ENCODE measurements around the gene MBOAT2.
"Not testable (repeated sequence)": the region's sequence is repeated elsewhere in the genome, so short reads cannot be mapped to it uniquely, and the experiment has no call there.

MBOAT2 gene

GRCh38 chr2:8987410-8987809, 16.1 kb downstream of the MBOAT2 start:
- no peak for DNase-seq

DNA sequence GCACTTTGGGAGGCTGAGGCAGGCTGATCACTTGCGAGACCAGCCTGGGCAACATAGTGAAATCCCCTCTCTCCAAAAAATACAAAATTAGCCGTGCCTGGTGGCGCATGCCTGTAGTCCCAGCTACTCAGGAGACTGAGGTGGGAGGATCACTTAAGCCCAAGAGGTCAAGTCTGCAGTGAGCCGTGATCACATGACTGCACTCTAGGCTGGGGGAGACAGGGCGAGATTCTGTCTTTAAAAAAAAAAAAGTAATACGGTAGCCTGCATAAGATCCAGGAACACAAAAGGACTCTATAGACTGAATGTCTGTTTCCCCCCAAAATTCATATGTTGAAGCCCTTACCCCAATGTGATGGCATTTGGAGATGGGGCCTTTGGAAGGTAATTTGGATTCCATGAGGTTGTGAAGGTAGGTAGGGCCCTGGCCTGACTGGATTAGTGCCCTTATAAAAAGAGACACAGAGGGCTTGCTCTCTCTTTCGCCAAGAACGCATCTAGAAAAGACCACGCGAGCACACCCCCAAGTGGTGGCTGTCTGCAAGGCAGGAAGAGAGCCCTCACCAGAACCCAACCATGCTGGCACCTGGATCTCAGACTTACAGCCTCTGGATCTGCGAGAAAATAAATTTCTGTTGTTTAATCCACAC, 17.0 kb downstream of the MBOAT2 start:
- no peak for DNase-seq

DNA sequence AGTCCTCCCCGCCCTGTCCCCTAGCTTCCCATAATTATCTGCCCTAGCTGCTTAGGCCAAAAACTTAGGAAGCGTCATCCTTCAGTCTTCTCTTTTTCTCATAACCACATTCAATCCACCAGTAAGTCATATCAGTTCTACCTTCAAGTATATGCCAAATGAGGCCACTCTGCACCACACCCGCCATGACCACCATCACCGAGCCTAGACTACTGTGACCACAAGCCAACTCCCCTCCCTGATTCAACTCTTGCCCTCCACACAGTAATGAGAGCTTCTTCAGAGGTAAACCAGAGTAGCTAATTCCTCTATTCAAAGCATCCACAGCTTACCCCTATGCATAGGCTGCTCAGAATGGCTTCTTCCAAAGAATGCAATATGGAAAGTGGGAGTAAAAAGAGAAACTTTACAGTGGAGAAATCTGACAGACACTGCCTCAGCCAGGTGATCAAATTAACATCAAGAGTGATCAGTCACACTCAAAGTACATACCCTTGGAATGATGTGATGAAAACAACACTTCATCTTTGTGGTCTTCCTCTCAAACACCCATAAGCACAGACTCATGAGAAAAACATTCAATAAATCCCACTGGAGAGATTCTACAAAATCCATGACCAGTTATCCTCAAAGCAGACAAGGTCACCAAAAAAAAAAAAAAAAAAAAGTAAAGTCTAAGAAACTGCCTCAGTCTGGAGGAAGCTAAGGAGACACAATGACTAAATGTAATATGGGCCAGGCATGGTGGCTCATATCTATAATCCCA, 17.7 kb downstream of the MBOAT2 start:
- DNase-seq: no peak

- no peak for DNase-seq
Observed at GRCh38 chr2:8984855-8985254, 18.6 kb downstream of the MBOAT2 start.

DNA sequence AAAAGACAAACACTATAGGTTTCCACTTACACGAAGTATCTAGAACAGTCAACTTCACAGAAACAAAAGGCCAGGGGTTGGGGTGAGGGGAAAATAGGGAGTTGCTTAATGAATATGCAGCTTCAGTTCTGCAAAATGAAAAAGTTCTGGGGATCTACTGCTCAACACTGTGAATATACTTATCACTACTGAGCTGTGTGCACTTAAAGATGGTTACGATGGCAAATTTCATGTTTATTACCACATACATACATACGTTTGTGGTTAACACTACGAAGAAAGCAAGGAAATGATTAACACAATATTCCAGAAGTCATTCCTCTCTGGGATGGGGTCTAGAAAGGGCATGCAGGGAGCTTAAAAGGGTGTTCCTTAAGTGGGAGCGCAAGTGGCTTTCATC, 19.3 kb downstream of the MBOAT2 start:
- no peak for DNase-seq

GRCh38 chr2:8983571-8983970, 19.9 kb downstream of the MBOAT2 start:
- no peak for DNase-seq

- DNase-seq: no peak
Observed at GRCh38 chr2:8981876-8982275, 21.6 kb downstream of the MBOAT2 start.

- no peak for DNase-seq
Observed at GRCh38 chr2:8980096-8980495, 23.4 kb downstream of the MBOAT2 start.

GRCh38 chr2:8977758-8978157, 25.7 kb downstream of the MBOAT2 start:
- no peak for DNase-seq

- DNase-seq: no peak
Observed at GRCh38 chr2:8976442-8977259, 26.8 kb downstream of the MBOAT2 start.

DNA sequence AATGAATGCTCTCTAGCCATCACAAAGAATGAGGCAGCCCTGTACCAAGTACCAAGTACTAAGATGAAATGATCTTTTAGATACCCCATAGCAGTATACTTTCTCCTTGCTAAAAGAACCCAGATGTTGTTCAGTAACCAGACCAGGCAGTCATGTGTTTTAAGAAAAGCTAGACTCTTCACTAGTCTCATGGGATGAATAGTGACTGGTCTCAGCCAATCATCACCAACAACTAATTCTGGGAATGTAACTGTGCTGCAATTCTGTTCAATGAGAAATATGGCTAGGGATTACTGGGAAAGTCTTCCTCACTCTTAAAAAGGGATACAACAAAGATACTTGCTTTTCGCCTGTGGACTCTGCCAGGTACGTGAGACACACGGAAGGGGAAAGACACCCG, 29.5 kb downstream of the MBOAT2 start:
- DNase-seq: no peak

- DNase-seq: not testable (repeated sequence)
Observed at GRCh38 chr2:8973017-8973416, 30.5 kb downstream of the MBOAT2 start.

GRCh38 chr2:8972535-8972934, 30.9 kb downstream of the MBOAT2 start:
- DNase-seq: not testable (repeated sequence)

DNA sequence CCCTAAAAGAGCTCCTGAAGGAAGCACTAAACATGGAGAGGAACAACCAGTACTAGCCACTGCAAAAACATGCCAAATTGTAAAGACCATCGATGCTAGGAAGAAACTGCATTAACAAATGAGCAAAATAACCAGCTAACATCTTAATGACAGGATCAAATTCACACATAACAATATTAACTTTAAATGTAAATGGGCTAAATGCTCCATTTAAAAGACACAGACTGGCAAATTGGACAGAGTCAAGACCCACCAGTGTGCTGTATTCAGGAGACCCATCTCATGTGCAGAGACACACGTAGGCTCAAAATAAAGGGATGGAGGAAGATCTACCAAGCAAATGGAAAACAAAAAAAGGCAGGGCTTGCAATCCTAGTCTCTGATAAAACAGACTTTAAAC, 34.1 kb downstream of the MBOAT2 start:
- not testable (repeated sequence) for DNase-seq

DNA sequence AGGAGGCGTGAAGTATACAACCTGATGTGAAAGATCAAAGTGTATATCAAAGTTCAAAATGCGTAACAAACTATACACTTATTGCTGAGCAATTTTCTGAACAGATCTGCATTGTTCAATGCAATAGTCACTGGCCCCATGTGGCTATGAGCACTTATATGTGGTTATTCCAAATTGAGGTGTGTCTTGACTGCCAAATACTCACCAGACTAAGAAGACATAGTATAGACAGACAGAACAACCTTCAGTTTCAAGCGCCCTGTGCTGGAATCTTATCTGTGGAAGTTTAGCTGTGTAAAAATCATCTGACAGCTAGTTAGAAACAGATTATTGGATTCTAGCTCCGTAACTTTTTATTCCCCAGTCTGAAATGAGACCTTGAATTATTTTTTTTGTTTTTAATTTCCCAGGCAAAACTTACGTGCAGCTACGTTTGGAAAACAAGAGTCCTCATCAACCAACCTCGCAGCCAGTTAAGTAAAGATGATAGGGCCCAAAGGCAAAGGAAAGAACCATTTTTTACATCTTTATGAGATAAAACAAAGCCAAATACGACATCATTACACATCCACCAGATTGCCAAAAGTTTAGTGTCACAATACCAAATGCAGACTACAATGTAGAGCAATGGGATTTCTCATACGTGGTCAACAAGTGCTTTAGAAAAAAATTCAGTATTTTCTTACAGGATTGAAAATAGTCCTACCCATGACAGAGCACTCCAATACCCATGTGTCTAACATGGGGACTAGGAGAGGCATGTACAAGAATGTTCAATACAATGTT, 37.2 kb downstream of the MBOAT2 start:
- DNase-seq: peak; percentile 40

- no peak for DNase-seq
Observed at GRCh38 chr2:8965216-8965969, 38.1 kb downstream of the MBOAT2 start.

GRCh38 chr2:8962890-8963289, 40.6 kb downstream of the MBOAT2 start:
- no peak for DNase-seq

GRCh38 chr2:8957628-8958027, 45.9 kb downstream of the MBOAT2 start:
- peak; percentile 72 for DNase-seq

DNA sequence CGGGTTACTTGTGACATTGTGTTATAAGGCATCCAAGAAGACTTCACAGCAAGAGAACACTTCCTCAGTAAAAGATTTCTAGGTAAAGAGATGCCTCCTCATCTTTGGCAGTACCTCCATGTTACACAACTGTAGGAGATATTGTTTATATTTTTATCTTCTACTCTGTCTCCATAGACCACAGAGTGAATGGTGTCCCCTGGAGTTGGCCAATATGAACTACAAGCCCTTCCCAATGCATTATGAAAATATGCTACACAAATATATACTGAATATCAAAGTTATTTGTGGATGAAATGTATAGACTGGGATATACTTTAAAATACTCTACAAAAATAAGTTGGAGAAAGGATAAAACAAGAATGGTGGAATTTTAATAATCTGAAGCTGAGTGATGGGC, 46.7 kb downstream of the MBOAT2 start:
- DNase-seq: no peak

GRCh38 chr2:8954990-8955389, 48.5 kb downstream of the MBOAT2 start:
- DNase-seq: no peak

- no peak for DNase-seq
Observed at GRCh38 chr2:8953525-8953924, 50.0 kb downstream of the MBOAT2 start.

GRCh38 chr2:8939486-8940114, 63.9 kb downstream of the MBOAT2 start:
- no peak for DNase-seq
